ENCODE measurements around the gene PDE8A. TPM values are rescaled to one million over a fixed set of nuclear protein-coding genes. Genes with fewer than 3 reads are reported as not detected.

Gene PDE8A
- total RNA-seq, 1 donor from 2014 or later = 43.4 TPM

DNA sequence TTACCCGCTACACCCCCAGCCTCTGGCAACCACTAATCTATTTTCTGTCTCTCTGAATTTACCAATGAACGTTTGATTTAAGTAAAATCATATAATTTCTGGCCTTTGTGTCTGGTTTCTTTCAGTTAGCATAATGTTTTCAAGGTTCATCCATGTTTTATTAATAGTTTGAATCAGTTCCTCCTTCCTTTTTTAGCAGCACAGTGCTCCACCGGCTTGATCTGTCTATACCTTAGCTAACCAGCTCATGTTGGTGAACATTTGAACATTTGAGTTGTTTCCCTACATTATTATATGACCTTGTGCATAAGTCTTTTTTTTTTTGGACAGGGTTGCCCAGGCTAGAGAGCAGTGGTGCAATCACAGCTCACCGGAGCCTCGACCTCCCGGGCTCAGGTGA is 33.3 kb downstream of the PDE8A start:
- no peaks in the 10 kb centered on the region for H3K9me3 Mint-ChIP-seq (ENCODE audit: unreplicated experiment)
- TF ChIP-seq, protein P1, sequence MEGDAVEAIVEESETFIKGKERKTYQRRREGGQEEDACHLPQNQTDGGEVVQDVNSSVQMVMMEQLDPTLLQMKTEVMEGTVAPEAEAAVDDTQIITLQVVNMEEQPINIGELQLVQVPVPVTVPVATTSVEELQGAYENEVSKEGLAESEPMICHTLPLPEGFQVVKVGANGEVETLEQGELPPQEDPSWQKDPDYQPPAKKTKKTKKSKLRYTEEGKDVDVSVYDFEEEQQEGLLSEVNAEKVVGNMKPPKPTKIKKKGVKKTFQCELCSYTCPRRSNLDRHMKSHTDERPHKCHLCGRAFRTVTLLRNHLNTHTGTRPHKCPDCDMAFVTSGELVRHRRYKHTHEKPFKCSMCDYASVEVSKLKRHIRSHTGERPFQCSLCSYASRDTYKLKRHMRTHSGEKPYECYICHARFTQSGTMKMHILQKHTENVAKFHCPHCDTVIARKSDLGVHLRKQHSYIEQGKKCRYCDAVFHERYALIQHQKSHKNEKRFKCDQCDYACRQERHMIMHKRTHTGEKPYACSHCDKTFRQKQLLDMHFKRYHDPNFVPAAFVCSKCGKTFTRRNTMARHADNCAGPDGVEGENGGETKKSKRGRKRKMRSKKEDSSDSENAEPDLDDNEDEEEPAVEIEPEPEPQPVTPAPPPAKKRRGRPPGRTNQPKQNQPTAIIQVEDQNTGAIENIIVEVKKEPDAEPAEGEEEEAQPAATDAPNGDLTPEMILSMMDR (IDR thresholded peaks at IDR 0.05; ENCODE audit: unreplicated experiment) = no peak

DNA sequence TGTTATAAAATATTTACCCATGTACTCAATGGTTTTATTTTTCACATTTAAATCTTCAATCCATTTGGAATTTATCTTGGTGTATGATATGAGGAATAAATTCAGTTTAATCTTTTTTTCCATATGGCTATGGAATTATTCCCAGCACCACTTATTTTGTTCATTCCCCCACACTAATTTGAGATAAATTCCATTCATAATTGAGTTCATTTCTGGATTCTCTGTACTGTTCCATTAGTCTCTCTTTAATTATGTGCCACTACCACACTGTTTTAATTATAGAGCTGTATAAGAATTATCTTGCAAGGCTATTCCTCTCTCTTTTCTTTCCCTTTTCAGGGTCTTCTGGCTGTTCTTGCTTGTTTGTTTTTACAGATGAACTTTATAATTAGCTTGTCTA is 34.6 kb downstream of the PDE8A start:
- H3K4me1 Mint-ChIP-seq (ENCODE audit: unreplicated experiment) = peaks cover 7% of the 10 kb centered on the region
- H3K4me3 Mint-ChIP-seq (ENCODE audit: unreplicated experiment) = no peak overlapping the region
- H3K27ac Mint-ChIP-seq (ENCODE audit: unreplicated experiment) = no peak overlapping the region
- no peaks in the 10 kb centered on the region for H3K9me3 Mint-ChIP-seq (ENCODE audit: unreplicated experiment)
- TF ChIP-seq, protein P1 (IDR thresholded peaks at IDR 0.05; ENCODE audit: unreplicated experiment) = no peak
- no peaks in the 10 kb centered on the region for H3K36me3 Mint-ChIP-seq (ENCODE audit: low read depth, unreplicated experiment)
- H3K27me3 Mint-ChIP-seq (ENCODE audit: unreplicated experiment) = peaks cover 1% of the 10 kb centered on the region
- no peak for DNase-seq (ENCODE audit: low spot score)

More for the DNA sequence above, 33.3 kb downstream of the PDE8A start:
- H3K27ac Mint-ChIP-seq (ENCODE audit: unreplicated experiment) = no peak overlapping the region
- DNase-seq (ENCODE audit: low spot score) = no peak
- no peaks in the 10 kb centered on the region for H3K27me3 Mint-ChIP-seq (ENCODE audit: unreplicated experiment)
- peaks cover 14% of the 10 kb centered on the region for H3K4me1 Mint-ChIP-seq (ENCODE audit: unreplicated experiment)
- H3K4me3 Mint-ChIP-seq (ENCODE audit: unreplicated experiment) = no peak overlapping the region
- no peaks in the 10 kb centered on the region for H3K36me3 Mint-ChIP-seq (ENCODE audit: low read depth, unreplicated experiment)

DNA sequence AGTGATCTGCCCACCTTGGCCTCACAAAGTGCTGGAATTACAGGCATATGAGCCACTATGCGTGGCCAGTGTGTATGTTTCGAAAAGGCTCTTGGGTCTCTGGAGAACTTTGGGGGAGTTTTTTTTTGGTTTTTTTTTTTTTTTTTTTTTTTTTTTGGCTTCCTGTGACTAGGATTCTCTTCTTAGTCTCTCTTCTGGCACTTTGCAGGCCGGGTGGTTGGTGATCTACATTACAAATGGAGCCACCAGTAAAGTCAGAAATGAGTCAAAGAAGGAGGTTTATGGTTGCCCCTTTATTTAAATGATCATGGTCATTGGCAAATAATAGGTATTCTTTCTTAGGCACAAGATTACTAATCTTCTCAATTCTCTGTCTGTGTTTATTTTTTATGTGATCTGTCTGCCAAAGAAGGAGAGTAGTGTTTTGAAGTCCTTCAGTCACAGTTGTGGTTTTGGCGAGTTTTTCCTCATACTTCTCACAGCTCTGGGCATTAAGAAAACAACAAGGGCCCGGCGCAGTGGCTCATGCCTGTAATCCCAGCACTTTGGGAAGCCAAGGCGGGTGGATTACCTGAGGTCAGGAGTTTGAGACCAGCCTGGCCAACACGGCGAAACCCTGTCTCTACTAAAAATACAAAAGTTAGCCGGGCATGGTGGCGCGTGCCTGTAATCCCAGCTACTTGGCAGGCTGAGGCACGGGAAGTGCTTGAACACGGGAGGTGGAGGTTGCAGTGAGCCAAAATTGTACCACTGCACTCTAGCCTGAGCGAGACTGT is 38.3 kb downstream of the PDE8A start:
- Mint-ChIP-seq H3K9me3 (ENCODE audit: unreplicated experiment) (no peaks in the 10 kb centered on the region), H3K36me3 (ENCODE audit: low read depth, unreplicated experiment) (no peaks in the 10 kb centered on the region), H3K27me3 (ENCODE audit: unreplicated experiment) (peaks cover 3% of the 10 kb centered on the region), H3K4me1 (ENCODE audit: unreplicated experiment) (peaks cover 24% of the 10 kb centered on the region), H3K4me3 (ENCODE audit: unreplicated experiment) (no peak overlapping the region), H3K27ac (ENCODE audit: unreplicated experiment) (no peak overlapping the region)
- DNase-seq (ENCODE audit: low spot score) = no peak
- TF ChIP-seq, protein P1 (IDR thresholded peaks at IDR 0.05; ENCODE audit: unreplicated experiment) = no peak

DNA sequence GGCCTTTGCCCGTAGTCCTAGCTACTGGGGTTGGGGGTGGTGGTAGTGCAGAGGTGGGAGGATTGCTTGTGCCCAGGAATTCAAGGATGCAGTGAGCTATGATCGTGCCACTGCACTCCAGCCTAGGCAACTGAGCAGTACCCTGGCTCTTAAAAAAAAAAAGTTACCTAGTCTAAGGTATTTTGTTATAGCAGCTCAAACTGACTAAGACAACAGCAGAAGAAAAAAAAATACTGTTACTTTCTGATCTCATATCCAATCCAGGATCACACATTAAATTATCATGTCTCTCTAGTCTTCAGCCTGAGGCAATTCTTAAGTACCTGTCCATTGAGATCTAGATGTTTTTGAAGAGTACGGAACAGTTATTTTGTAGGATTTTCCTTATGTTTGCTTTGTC is 39.8 kb downstream of the PDE8A start:
- Mint-ChIP-seq H3K27ac (ENCODE audit: unreplicated experiment) (no peak overlapping the region), H3K4me3 (ENCODE audit: unreplicated experiment) (no peak overlapping the region), H3K36me3 (ENCODE audit: low read depth, unreplicated experiment) (peaks cover 3% of the 10 kb centered on the region), H3K27me3 (ENCODE audit: unreplicated experiment) (peaks cover 3% of the 10 kb centered on the region), H3K4me1 (ENCODE audit: unreplicated experiment) (peaks cover 37% of the 10 kb centered on the region), H3K9me3 (ENCODE audit: unreplicated experiment) (no peaks in the 10 kb centered on the region)
- TF ChIP-seq, protein P1 (IDR thresholded peaks at IDR 0.05; ENCODE audit: unreplicated experiment) = no peak
- no peak for DNase-seq (ENCODE audit: low spot score)

DNA sequence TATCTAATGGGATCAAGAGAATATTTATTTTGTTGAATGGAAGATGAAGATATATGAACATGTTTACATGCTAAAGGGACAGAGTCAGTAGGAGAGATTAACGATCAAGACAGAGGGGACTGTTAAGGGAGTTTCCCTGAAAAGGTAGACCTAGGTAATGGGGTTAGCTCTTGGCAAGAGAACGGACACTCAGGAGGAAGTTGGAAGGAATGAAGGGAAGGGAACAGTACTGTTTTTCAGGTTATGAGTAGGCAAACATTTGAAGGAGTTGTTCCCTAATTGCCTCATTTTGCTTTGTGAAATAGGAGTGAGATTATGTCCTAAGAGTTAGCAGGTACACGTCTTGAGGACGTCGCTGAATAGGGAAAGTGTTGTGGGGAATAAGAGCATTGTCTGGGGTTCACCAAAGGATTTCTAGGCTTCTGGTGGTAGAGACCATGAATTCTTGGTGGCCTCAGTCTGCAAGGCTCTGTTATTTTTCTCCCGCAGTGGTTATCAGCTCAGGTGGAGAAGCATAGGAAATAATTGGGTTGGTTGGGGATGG is 41.3 kb downstream of the PDE8A start:
- H3K27me3 Mint-ChIP-seq (ENCODE audit: unreplicated experiment) = peaks cover 3% of the 10 kb centered on the region
- no peak for DNase-seq (ENCODE audit: low spot score)
- no peak overlapping the region for H3K27ac Mint-ChIP-seq (ENCODE audit: unreplicated experiment)
- H3K4me1 Mint-ChIP-seq (ENCODE audit: unreplicated experiment) = peaks cover 50% of the 10 kb centered on the region
- H3K36me3 Mint-ChIP-seq (ENCODE audit: low read depth, unreplicated experiment) = peaks cover 3% of the 10 kb centered on the region
- H3K4me3 Mint-ChIP-seq (ENCODE audit: unreplicated experiment) = no peak overlapping the region
- TF ChIP-seq, protein P1 (IDR thresholded peaks at IDR 0.05; ENCODE audit: unreplicated experiment) = no peak
- H3K9me3 Mint-ChIP-seq (ENCODE audit: unreplicated experiment) = no peaks in the 10 kb centered on the region

Measured in endothelial cell (in vitro differentiated cells).